ENCODE measurements around the gene CPED1.

Gene CPED1

DNA sequence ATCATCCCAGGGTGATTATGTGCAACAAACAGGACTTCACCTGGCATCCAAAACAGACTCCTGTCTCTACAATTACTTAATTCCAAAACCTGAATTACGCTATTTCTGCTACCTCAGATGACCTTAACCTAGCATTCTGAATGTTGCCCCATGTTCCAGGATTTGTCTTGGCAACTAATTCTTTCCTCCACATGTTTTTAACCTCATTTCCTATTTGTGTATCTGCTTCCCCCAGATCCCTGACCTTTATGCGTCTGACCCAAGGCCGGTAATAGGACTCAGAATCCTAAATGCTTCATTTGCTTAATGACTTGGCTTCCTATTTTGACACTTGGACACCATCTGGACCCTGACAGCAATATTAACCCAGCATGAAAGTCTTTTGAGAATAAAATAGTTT, 46.7 kb upstream of the CPED1 start:
- TF ChIP-seq ZNF565 (CRISPR knock-in tag; conservative IDR thresholded peaks at IDR 0.05; ENCODE audit: low read depth) (no peak), ZNF70 (CRISPR knock-in tag; IDR thresholded peaks at IDR 0.05) (peak; percentile 35; the same call in 1 of the 2 replicates)
- no peak for ATAC-seq

DNA sequence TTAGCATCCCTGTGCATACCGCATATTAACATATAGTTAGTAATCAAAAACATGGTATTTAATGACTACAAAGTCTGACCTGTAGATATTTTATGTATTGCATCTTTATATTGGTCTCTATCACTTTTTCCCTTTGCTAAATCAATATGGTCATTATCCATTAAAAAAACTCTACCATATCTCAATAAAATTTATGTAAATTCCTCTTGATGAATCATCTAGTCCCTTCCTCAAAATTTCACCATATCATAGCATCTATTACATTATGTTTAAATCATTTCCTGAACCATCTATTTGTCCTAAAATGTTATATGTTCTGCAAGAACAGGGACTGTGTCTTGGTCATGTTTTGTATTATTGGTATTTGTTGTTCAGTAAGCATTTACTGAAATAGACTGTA, 45.6 kb upstream of the CPED1 start:
- no peak for TF ChIP-seq RARB (CRISPR knock-in tag; IDR thresholded peaks at IDR 0.05)
- ATAC-seq = no peak

DNA sequence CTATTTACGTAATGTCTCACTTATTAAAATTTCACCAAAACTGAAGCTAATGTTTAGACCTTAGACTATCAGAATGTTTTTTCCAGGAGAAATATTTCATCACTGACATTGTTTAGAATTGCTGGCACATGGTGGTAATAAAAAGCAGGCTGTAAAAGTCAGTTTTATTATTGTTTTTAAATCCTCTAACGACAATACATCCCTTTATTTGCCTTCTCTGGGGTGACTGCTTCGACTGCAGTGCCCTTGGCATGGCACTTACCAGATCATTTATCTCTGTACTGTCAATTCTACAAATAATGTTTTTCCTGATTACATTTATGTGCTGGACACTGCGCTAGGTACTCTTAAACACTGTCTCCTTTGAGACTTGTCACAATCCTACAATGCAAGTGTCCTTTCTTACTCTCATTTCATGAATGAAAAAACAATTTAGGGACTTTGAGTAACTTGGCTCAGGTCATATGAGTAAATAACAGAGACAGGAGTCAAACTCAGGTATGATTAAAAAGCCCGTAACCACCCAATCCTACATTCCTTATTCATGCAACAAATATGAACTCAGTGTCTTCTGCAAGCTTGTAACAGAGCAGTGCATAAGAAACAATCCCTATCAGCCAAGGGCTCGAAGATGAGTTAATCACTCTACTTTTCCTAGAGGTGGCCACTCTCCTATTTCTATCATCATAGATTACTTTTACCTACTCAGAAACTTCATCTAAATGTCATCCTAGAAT, 43.5 kb upstream of the CPED1 start:
- ATAC-seq = no peak
- TF ChIP-seq, protein P1, sequence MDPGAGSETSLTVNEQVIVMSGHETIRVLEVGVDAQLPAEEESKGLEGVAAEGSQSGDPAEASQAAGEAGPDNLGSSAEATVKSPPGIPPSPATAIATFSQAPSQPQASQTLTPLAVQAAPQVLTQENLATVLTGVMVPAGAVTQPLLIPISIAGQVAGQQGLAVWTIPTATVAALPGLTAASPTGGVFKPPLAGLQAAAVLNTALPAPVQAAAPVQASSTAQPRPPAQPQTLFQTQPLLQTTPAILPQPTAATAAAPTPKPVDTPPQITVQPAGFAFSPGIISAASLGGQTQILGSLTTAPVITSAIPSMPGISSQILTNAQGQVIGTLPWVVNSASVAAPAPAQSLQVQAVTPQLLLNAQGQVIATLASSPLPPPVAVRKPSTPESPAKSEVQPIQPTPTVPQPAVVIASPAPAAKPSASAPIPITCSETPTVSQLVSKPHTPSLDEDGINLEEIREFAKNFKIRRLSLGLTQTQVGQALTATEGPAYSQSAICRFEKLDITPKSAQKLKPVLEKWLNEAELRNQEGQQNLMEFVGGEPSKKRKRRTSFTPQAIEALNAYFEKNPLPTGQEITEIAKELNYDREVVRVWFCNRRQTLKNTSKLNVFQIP (CRISPR knock-in tag; IDR thresholded peaks at IDR 0.05; ENCODE audit: borderline replicate concordance, low read depth) = no peak
- TF ChIP-seq SNAI2 (CRISPR knock-in tag; IDR thresholded peaks at IDR 0.05) (no peak), TCF4 (CRISPR knock-in tag; IDR thresholded peaks at IDR 0.05; ENCODE audit: borderline replicate concordance) (no peak), ZNF70 (CRISPR knock-in tag; IDR thresholded peaks at IDR 0.05) (no peak), ISL1 (CRISPR knock-in tag; IDR thresholded peaks at IDR 0.05) (no peak), ZNF565 (CRISPR knock-in tag; conservative IDR thresholded peaks at IDR 0.05; ENCODE audit: low read depth) (no peak), GLIS3 (CRISPR knock-in tag; IDR thresholded peaks at IDR 0.05) (no peak), ZFP30 (CRISPR knock-in tag; IDR thresholded peaks at IDR 0.05) (no peak), PPARA (CRISPR knock-in tag; IDR thresholded peaks at IDR 0.05; ENCODE audit: borderline replicate concordance) (no peak), ZFP3 (CRISPR knock-in tag; IDR thresholded peaks at IDR 0.05) (no peak), OSR1 (CRISPR knock-in tag; IDR thresholded peaks at IDR 0.05) (no peak), TOX (CRISPR knock-in tag; IDR thresholded peaks at IDR 0.05; ENCODE audit: borderline replicate concordance) (no peak), ZC3H10 (CRISPR knock-in tag; IDR thresholded peaks at IDR 0.05) (no peak), RARB (CRISPR knock-in tag; IDR thresholded peaks at IDR 0.05) (no peak)
- TF ChIP-seq, protein P2, sequence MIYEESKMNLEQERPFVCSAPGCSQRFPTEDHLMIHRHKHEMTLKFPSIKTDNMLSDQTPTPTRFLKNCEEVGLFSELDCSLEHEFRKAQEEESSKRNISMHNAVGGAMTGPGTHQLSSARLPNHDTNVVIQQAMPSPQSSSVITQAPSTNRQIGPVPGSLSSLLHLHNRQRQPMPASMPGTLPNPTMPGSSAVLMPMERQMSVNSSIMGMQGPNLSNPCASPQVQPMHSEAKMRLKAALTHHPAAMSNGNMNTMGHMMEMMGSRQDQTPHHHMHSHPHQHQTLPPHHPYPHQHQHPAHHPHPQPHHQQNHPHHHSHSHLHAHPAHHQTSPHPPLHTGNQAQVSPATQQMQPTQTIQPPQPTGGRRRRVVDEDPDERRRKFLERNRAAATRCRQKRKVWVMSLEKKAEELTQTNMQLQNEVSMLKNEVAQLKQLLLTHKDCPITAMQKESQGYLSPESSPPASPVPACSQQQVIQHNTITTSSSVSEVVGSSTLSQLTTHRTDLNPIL (CRISPR knock-in tag; IDR thresholded peaks at IDR 0.05; ENCODE audit: low read depth) = no peak
- TF ChIP-seq, protein P3, sequence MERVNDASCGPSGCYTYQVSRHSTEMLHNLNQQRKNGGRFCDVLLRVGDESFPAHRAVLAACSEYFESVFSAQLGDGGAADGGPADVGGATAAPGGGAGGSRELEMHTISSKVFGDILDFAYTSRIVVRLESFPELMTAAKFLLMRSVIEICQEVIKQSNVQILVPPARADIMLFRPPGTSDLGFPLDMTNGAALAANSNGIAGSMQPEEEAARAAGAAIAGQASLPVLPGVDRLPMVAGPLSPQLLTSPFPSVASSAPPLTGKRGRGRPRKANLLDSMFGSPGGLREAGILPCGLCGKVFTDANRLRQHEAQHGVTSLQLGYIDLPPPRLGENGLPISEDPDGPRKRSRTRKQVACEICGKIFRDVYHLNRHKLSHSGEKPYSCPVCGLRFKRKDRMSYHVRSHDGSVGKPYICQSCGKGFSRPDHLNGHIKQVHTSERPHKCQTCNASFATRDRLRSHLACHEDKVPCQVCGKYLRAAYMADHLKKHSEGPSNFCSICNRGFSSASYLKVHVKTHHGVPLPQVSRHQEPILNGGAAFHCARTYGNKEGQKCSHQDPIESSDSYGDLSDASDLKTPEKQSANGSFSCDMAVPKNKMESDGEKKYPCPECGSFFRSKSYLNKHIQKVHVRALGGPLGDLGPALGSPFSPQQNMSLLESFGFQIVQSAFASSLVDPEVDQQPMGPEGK (CRISPR knock-in tag; IDR thresholded peaks at IDR 0.05; ENCODE audit: borderline replicate concordance) = no peak
- TF ChIP-seq, protein P4, sequence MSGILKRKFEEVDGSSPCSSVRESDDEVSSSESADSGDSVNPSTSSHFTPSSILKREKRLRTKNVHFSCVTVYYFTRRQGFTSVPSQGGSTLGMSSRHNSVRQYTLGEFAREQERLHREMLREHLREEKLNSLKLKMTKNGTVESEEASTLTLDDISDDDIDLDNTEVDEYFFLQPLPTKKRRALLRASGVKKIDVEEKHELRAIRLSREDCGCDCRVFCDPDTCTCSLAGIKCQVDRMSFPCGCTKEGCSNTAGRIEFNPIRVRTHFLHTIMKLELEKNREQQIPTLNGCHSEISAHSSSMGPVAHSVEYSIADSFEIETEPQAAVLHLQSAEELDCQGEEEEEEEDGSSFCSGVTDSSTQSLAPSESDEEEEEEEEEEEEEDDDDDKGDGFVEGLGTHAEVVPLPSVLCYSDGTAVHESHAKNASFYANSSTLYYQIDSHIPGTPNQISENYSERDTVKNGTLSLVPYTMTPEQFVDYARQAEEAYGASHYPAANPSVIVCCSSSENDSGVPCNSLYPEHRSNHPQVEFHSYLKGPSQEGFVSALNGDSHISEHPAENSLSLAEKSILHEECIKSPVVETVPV (CRISPR knock-in tag; IDR thresholded peaks at IDR 0.05) = no peak
- TF ChIP-seq, protein P5, sequence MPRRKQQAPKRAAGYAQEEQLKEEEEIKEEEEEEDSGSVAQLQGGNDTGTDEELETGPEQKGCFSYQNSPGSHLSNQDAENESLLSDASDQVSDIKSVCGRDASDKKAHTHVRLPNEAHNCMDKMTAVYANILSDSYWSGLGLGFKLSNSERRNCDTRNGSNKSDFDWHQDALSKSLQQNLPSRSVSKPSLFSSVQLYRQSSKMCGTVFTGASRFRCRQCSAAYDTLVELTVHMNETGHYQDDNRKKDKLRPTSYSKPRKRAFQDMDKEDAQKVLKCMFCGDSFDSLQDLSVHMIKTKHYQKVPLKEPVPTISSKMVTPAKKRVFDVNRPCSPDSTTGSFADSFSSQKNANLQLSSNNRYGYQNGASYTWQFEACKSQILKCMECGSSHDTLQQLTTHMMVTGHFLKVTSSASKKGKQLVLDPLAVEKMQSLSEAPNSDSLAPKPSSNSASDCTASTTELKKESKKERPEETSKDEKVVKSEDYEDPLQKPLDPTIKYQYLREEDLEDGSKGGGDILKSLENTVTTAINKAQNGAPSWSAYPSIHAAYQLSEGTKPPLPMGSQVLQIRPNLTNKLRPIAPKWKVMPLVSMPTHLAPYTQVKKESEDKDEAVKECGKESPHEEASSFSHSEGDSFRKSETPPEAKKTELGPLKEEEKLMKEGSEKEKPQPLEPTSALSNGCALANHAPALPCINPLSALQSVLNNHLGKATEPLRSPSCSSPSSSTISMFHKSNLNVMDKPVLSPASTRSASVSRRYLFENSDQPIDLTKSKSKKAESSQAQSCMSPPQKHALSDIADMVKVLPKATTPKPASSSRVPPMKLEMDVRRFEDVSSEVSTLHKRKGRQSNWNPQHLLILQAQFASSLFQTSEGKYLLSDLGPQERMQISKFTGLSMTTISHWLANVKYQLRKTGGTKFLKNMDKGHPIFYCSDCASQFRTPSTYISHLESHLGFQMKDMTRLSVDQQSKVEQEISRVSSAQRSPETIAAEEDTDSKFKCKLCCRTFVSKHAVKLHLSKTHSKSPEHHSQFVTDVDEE (CRISPR knock-in tag; IDR thresholded peaks at IDR 0.05) = no peak

DNA sequence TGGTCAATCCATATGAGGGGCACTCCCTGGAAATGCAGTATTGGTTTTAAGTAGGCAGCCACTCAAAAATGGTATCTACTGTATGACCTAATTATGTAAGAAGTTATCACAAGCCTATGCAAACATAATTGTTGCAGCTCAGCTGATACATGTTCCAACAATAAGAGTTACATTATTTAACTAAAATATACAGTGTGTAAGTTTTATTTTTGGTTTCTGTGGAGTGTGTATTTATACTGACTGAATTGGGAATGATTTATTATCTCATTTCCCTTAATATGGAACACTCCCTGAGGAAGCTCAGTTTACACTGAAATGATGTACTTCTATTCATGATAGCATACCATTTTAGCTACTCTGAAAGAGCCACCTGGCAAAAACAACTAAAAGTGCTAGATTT, 40.5 kb upstream of the CPED1 start:
- no peak for ATAC-seq
- TF ChIP-seq ESRRG (CRISPR knock-in tag; IDR thresholded peaks at IDR 0.05) (no peak), SNAI2 (CRISPR knock-in tag; IDR thresholded peaks at IDR 0.05) (no peak), ZNF70 (CRISPR knock-in tag; IDR thresholded peaks at IDR 0.05) (no peak), TOX (CRISPR knock-in tag; IDR thresholded peaks at IDR 0.05; ENCODE audit: borderline replicate concordance) (no peak), ISL1 (CRISPR knock-in tag; IDR thresholded peaks at IDR 0.05) (no peak), ZC3H10 (CRISPR knock-in tag; IDR thresholded peaks at IDR 0.05) (no peak), PPARA (CRISPR knock-in tag; IDR thresholded peaks at IDR 0.05; ENCODE audit: borderline replicate concordance) (no peak), OSR1 (CRISPR knock-in tag; IDR thresholded peaks at IDR 0.05) (no peak), ZFP3 (CRISPR knock-in tag; IDR thresholded peaks at IDR 0.05) (no peak), ZFP30 (CRISPR knock-in tag; IDR thresholded peaks at IDR 0.05) (no peak), ZNF565 (CRISPR knock-in tag; conservative IDR thresholded peaks at IDR 0.05; ENCODE audit: low read depth) (no peak), CSDC2 (CRISPR knock-in tag; IDR thresholded peaks at IDR 0.05) (no peak), GLIS3 (CRISPR knock-in tag; IDR thresholded peaks at IDR 0.05) (no peak), TCF4 (CRISPR knock-in tag; IDR thresholded peaks at IDR 0.05; ENCODE audit: borderline replicate concordance) (no peak)
- TF ChIP-seq, protein P3 (CRISPR knock-in tag; IDR thresholded peaks at IDR 0.05; ENCODE audit: borderline replicate concordance) = no peak

Data from SK-N-SH treated with all-trans-retinoic acid at 6 μM for 48 hours (cell line).